GM18508 (cell line): Measurements from ENCODE around the gene RYR3.

ENCODE experiments used
- ATAC-seq: cut with Tn5 transposase; IDR thresholded peaks from one replicate; pipeline ENCODE4 v1.9.1; 2021; ENCODE audit warnings: moderate number of reproducible peaks; ENCODE audit not compliant: insufficient read depth, unreplicated experiment

The RYR3 gene

DNA sequence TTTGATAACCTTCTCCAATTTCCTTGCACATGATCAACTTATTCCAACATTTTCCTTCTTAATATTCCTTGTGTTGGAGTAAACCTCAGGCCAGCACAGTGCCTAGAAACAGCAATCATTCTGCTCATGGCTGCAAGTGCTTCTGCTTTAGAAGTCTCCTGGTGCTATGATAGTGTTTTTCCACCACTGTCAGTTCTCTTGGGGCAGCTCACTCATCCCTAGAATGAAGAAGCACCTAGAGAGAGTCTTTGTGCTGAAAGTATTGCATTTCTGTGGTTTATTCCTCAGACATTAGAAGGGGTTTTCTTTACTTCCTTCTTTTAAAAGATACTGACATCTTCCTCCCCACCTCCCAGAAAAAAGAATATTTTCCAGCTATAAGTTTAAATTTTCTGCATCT lies 183.5 kb downstream of the RYR3 start:
- ATAC-seq, result no peak

DNA sequence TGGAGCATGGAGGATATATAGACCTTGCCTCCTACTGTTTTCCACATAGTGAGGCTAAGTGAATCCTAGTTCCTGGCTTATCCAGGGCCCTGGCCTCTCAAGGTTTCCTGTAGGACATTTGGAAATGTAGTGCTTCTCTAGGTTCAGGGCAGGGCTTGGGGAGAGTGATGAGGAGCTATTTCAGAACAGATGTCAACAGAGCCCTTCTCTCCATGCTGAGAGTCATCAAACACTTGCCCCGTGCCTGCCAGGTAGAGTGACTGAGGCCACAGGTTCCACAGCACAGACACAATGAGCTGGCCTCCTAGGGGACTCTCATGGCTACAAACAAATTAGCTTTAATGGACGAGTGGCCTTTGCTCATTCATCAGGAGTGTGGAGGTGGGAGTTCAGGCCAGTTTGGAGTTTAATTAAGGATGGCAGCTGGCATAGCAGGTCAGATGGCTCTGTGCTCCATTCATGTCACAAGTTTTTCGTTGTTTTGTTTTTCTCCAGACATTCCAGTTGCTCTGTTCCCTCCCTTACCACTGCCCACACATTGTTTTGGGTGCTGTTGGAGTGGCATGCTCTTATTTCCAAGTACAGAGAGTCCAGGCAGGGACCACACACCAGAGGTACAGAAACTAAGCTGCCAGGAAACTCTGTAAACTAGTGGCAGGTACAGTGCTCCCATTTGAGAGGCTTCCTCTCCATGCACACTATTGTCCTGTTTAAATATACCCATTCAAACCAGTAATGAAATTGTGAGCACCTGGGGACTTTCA lies 189.8 kb downstream of the RYR3 start:
- ATAC-seq, result no peak

DNA sequence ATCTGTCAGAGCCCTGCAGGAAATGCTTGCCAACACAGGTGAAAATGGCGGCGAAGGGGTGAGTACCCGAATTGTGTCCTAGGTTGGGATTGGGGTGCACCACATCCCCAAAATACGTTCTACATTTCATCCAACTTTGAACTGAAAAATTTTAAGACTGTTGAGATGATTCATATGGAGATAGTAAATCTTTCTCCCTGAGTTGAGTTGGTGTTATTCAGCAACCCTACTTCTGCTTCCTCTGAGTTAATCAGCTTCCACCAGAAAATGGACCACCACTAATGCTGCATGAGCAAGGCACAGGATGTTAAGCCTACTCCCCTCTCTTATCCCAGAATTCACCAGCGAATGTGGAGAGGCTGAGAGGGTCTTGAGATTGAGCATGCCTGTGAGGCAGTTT lies 192.9 kb downstream of the RYR3 start:
- ATAC-seq, result no peak

DNA sequence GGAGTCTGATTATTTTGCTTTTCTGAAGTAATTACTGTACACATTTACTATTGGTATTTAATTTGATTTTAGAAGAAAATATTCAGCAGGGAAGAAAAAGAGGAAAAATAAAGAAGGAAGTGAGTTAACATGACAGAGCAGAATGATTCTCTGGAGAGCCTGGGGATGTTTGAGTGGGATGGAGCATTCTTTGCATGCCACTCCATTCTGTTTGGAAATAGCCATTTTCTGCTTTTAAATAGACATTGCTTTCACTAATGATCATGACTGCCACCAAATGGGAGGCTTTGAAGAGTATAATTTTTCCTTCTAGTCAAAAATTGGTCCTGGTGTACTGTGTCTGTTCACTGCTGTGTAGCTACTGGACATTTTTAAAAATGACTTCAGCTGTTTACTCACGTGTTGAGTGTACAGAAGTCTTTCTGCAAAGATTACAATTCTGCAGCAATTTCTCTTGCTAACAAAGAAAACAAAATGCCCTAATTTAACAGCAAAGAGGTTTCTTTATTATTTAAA lies 196.1 kb downstream of the RYR3 start:
- ATAC-seq, result no peak

DNA sequence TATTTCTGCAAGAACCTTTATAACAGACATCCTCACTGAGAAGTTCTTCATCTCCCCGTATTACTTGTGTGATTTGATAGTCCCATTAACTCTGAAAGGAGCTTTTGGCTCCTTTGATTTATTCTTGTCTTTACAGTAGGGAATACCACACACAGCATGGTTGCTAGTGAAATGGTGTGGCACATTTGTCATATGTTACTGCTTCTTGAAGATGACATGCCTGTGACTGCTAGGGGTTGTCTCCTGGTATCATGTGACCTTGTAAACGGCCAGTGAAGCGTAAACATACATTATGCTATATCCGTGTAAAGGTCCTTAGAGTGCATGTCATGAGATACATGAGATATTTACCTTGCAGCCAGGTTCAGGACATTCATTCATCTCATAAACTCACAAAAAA lies 197.9 kb downstream of the RYR3 start:
- no peak for ATAC-seq

DNA sequence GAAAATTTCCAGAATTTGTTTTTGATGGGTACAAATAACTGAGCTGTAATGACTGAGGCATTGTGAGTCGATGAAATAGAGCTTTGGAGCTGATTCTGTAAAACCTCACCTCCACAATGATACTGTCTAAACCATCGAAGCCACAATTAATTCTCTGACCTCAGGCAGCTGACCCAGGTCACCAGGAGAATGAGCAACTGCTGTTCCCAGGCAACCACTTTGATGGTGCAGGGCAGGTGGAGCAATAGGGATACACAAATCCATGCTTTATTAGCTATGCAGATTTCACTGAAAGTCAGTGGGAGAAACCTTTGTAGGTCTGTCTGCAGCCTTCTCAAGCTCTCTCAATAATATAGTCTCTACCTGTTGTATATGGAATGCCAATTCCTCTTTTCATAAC lies 204.4 kb downstream of the RYR3 start:
- no peak for ATAC-seq

DNA sequence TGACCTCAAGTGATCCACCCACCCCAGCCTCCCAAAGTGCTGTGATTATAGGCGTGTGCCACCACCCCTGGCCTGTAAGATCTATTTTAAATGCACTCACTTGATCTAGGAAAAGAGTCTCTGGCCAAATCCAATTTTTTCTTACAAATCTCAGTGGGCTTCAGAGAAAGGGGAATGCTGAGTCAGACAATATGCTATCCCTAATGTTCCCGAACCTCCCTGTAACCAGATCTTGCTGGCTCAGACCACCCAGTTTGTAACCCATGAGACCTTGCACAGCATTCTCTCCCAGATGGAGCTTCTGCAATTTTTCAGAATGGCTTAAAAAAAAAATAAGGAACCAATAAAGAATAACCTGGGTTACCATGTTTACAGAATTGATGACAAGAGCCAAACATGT lies 205.8 kb downstream of the RYR3 start:
- no peak for ATAC-seq

DNA sequence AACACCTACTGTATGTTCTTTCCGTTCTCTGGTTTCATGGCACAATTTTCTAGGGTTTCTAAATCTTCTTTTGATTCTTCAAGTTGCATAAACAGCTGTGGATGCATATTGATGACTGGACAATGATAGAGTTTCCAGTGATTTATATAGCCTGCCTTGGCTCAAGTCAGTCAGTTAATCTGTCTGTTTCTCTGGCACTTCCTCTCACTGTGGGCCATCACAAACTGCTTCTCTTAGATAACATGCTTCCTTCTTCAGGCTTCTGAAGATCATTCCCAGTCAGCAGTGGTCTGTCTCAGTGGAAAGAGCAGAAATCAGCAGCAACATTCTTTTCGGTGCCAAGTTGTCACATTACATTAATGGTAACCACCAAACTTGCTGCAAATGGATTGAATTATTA lies 207.2 kb downstream of the RYR3 start:
- no peak for ATAC-seq

DNA sequence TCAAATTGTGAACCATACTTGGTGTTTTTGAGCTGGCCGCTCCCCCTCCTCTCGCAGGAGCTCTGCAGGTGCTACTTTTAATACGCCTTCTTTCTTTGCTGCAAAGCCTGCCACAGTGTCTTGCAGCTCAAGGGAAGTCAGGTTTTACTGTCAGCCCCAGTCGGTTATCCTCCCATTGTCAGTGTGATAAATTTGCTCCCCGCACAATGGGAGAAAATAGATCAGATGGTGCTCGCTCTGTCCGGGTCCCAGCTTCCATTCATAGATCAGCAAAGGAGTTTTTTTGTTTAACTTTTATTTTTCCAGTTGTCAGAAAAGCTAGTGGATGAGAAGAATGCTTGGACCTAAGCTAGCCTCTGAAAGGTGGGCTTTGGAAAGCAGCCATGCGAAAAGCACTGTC lies 207.7 kb downstream of the RYR3 start:
- ATAC-seq, result no peak

DNA sequence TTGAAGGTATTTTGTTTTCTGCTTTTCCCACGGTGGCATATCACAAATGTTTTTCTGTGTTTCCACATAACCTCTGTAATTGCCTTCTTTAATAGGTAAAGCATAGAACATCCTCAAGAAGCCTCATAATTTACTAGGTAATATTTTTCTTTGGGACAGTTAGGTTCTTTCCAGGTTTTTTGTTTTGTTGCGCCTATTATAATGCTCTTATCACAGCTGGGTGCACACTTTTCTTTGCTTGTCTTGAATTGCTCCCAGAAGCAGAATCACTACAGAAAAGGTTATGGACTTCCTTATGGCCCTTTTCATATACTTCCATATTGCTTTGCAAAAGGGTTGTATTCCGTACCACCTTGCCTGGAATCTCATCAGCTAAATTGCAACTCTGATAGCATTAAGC lies 213.5 kb downstream of the RYR3 start:
- ATAC-seq, result no peak

DNA sequence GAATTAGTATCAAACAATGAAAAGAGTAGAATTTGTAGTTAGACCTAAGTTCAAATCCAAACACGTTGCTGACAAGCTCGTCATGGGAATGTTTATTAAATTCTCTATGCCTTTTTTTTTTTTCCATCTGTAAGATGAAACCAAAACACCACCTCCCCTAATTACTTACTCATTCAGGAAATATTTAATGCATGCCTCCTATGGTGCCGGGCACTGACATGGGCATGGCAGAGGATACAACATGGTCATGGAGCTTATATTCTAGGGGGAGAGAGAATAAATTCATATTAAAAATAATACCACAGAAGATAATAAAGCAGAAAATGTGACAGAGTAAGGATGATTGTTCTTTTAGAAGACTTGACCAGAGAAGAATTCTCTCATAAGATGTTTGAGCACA lies 215.8 kb downstream of the RYR3 start:
- ATAC-seq, result no peak

DNA sequence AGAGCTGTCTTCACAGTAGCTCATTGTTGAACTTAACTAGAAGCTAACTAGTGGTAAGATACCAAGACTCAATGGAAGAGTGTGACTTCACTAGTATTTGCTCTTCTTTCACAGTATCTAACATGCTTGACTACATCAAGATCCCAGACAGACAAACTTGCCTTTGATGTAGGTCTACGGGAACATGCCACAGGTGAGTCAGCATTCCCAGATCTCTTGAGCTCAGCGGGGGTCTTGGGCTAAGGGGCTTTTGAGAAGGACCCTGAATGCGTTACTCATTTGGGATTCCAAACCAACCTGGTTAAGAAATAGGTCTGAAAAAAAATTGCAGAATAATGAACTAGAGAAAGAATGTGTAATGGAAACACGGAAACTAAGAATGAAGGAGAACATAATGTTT lies 222.4 kb downstream of the RYR3 start:
- no peak for ATAC-seq

DNA sequence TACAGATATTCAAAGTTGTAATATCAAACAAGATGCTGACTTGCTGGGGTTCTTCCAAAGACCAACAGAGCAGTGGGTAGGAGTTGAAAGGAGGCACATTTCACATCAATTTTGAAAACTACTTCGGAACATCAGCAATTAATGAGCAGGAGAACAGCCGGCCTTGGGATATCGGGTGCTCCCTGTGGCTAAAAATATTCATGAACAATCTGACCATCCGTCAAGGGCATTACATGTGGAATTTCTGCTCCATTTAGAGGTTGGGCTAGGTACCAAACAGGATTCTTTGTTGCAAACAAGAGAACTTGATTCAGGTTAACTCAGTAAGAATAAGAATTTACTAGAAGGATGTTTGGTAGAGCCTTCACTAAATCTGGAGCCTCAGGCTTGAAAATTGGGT lies 223.9 kb downstream of the RYR3 start:
- no peak for ATAC-seq

DNA sequence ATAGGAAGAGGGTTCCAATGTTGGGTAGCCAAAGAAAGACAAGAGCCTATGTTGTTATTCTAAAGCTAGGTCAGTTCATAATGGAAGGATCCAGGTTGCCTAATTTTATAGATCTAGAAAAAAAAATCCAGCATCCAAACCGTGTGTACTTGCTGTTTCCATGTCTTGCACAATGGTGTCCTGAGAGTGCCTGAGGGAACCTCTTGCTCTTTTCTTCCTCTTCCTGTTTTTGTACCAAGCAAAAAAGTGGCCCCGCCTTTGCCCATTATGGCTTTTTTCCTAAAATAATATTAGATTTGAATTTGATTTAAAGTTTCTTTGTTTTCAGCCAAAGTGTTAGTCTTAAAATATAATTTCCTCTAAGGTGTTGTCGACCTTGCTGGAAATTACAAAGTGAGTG lies 224.4 kb downstream of the RYR3 start:
- ATAC-seq, result no peak

DNA sequence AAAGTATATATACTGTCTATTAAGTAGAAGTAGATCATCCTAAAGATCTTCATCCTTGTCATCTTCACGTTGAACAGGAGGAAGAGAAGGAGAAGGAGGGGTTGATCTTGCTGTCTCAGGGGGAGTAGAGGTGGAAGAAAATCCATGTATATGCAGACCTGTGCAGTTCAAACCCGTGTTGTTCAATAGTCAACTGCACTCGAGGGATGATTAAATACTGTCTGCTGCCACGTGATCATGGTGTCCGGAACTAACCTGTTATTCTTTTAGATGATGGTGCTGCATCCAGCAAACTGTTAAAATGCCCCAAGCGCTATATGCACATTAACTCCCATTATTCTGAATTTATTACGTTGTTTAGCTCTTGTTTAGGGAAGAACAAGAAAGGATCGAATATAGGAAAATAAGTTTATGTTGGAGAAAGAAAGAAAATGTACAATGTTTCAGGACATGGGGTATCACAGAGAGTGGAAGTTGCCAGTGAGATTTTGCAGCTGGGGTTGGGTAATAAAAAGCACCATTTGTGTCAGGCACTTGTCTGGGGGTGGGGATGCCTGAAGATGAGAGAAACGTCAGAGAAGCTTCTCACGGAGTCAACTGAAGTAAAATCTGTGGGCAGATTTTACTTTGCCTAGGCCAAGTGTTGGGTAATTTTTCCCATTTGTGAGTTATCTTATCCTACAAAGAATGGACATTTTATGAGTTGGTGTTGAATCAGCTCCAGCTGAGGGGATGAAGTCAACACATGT lies 229.2 kb downstream of the RYR3 start:
- ATAC-seq, result no peak

DNA sequence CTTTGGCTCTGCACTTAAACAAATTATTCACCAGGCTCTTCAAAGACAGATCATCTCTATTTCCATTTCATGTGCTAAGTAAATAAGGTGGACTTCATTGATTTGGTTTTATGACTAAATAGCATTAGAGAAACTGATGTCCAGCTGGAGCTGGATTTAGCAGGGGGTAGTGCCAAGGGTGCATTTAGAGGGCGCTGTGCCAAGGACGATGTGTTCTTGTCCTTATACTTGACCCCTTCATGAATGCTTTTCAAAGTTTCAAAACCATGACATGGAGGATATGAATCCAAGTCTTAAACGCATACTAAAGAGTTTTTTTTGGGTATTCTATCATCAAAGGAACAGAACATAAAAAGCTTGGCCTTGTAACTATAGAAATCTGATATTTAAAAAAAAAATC lies 233.2 kb downstream of the RYR3 start:
- ATAC-seq, result no peak

DNA sequence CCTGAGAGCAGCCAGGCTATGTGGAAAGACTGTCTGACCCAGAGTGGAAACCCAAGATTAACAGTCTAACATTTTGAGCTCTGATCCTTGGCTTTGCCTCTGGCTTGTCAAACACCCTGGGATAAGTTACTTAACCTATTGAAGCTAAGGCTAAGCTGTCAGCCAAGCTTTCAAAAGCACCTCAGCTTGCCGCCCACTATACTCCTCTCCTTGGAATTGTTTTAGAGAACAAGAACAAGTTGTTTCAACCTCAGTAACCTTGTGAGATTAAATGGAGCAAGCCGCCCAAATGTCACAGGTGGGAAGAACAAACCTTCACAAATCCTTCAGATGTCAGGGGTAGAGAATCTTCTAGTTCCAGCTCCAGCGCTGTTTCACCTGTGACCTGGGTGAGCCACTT lies 235.1 kb downstream of the RYR3 start:
- ATAC-seq, result no peak

DNA sequence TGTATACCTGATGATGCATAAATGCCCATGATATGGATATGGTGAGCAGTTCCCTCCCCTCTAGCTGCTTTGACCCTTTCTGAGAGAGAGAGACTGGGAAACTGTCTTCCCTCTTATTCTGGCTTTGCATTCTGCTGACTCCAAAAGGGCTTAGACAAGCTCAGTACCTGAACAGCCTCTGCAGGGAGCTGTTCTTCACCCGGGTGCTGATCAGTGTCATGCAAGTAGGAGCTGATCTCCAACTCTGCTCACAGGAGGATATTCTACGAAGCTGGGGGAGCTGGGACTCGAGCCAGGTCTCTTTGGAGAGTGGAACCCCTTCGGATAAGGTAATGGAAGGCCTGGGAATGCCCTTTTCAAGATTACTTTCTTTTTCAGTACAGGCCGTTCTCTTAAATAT lies 237.1 kb downstream of the RYR3 start:
- ATAC-seq, result no peak

DNA sequence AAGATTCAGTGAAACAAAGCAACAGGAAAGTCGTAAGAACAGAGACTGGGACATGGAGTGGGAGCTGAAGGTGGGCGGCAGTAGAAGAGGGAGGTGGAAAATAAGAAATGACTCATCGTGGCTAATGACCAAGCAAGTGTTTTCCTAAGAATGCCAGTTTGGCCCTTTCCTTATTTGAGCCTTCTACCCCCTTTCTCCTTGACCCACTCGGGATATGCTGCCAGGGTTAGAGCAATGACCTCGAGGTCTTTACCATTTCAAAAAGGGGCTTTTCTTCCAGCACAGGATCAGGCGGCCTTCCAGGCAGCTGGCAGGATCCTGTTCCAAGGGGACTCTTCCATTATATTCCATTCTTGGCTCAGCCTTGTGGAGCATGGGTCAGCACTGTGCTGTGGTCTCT lies 241.1 kb downstream of the RYR3 start:
- no peak for ATAC-seq

DNA sequence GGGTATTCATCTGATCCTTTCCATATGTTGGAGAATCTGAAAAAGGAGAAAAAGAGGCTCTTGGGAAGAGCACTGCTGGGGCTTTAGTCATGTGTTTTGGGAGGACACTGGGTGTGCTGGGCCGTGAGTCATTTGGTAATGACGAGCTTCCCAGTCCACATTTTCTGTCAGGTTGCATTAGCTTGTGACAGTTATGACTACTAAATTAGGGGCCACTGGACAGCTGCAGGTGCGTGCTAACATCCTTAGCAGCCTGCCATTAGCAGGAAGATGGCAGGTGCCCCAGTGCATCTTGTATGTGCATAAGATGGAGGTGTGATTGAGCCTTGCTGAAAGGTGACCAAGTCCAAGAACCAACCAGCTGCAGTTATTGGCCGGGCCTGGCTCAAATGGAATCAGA lies 242.4 kb downstream of the RYR3 start:
- no peak for ATAC-seq

DNA sequence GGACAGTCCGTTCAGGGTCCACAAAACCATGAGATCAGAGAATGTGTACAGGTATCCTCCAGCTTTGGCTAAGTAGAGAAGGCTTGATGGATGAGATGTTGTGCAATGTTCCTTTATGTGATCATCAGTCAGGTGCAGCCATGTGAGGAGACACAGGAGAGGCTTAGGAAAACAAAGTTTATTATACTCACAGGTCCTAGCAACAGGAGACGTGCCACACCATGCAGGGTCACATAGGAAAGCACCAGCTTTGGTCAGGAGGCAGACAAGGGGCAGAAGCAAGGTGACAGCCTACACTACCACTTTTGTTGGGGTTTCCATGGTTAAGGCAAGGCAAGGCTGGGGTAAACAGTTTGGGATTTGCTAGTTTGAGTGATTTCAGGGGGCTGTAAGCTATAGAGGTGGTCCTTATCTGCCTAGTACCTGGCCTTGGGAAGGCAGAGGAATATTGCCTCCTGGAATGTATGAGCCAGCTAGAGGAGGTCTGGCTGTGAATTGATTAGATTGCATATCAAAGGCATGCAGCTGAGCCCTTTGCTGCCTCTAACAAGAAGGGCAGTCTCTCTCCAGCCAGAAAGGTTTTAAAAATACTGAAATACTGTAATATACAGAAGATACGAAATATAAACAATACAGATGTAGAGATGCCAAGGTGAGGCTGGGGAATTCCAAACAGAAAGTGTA lies 248.6 kb downstream of the RYR3 start:
- no peak for ATAC-seq
